HEK293 (cell line): Measurements from ENCODE around the gene OR52I2.

Source experiments
- CTCF ChIP-seq: fragments of 450-650 bp; formaldehyde crosslinking; IDR thresholded peaks from 2 replicates; pipeline ENCODE4 v1.5.1; 2016; ENCODE audit warnings: missing biosample characterization, missing genetic modification characterization
- PBX3 ChIP-seq: sonication (generic); formaldehyde crosslinking; IDR thresholded peaks from 2 replicates; pipeline ENCODE4 v1.8.1; 2022; ENCODE audit warnings: mild to moderate bottlenecking, moderate library complexity, missing genetic modification reagents
- REST ChIP-seq: fragments of 450-650 bp; formaldehyde crosslinking; IDR thresholded peaks from 2 replicates; pipeline ENCODE4 v1.5.1; 2016; ENCODE audit warnings: missing biosample characterization, missing genetic modification characterization
- TRIM28 ChIP-seq: IDR thresholded peaks from 2 replicates; pipeline ENCODE4 v1.6.1; 2011; ENCODE audit warnings: low read length, control low read depth, borderline replicate concordance
- ZFP41 ChIP-seq: fragments of 450-650 bp; formaldehyde crosslinking; IDR thresholded peaks from 2 replicates; pipeline ENCODE4 v1.5.1; 2016; ENCODE audit warnings: missing biosample characterization, missing genetic modification characterization, borderline replicate concordance
- ZNF121 ChIP-seq: fragments of 450-650 bp; formaldehyde crosslinking; IDR thresholded peaks from 2 replicates; pipeline ENCODE4 v1.5.1; 2016; ENCODE audit warnings: missing biosample characterization, missing genetic modification characterization
- ZNF24 ChIP-seq: fragments of 450-650 bp; formaldehyde crosslinking; IDR thresholded peaks from 2 replicates; pipeline ENCODE4 v1.5.1; 2016; ENCODE audit warnings: missing biosample characterization, missing genetic modification characterization
- ZNF341 ChIP-seq: fragments of 450-650 bp; formaldehyde crosslinking; IDR thresholded peaks from 2 replicates; pipeline ENCODE4; 2016; ENCODE audit warnings: low read depth, missing biosample characterization, missing genetic modification characterization

- TF ChIP-seq REST (tag by site-specific recombination) (no peak), PBX3 (CRISPR knock-in tag) (no peak), ZNF24 (tag by site-specific recombination) (no peak), ZFP41 (tag by site-specific recombination) (no peak), CTCF (tag by site-specific recombination) (no peak), ZNF341 (tag by site-specific recombination) (no peak), TRIM28 (no peak), ZNF121 (tag by site-specific recombination) (no peak)
Observed at GRCh38 chr11:4607096-4607495, 25.6 kb downstream of the OR52I2 start.
